GM12878 (cell line): ENCODE data around the gene PDZD2. TPM values are rescaled to one million over a fixed set of nuclear protein-coding genes. Genes with fewer than 3 reads are reported as not detected.

Source experiments
- ATAC-seq: fragments of 200-7000 bp; cut with Tn5 transposase; 3 replicates; pipeline ENCODE4 v1.9.1; 2020; ENCODE audit warnings: mild to moderate bottlenecking, moderate library complexity
- BruUV-seq: library from RNA; stranded (reverse); fragments of 400-500 nt; replicated peaks from 2 replicates; lab custom pipeline; 2021; lab: Mats Ljungman, UMichigan
- CTCF ChIA-PET: fragments of 300-600 bp; sonication (Branson Sonifier 250); formaldehyde crosslinking; extraction: SDS; loops from one replicate; lab custom pipeline; 2021; ENCODE audit warnings: inconsistent platforms; lab: Yijun Ruan, JAX
- POLR2A ChIA-PET: fragments of 350-600 bp; formaldehyde crosslinking; extraction: SDS; loops from one replicate; lab custom pipeline; 2021; ENCODE audit warnings: inconsistent platforms; lab: Charles Lee
- RAD21 ChIA-PET: fragments of 300-600 bp; sonication (Branson Sonifier 250); formaldehyde crosslinking; loops from one replicate; lab custom pipeline; 2023; ENCODE audit warnings: antibody characterized with exemption; ENCODE audit not compliant: unreplicated experiment; lab: Charles Lee
- SMC1A ChIA-PET: fragments of 300-600 bp; sonication (Branson Sonifier 250); formaldehyde crosslinking; loops from one replicate; lab custom pipeline; 2023; ENCODE audit not compliant: unreplicated experiment, uncharacterized antibody; lab: Charles Lee
- DNase-seq: peaks from one replicate; pipeline ENCODE4 v3.0.0-alpha.2; 2011; ENCODE audit warnings: low read depth, low spot score
- FAIRE-seq: peaks from 3 replicates; lab custom pipeline; 2011; peaks lifted over from hg19 to GRCh38; lab: Jason Lieb, UNC
- H2AFZ ChIP-seq: 2 replicates; pipeline ENCODE4 v1.6.0; 2011; ENCODE audit warnings: low read depth, low read length, control low read depth; ENCODE audit not compliant: control insufficient read depth
- H3K27ac ChIP-seq: 2 replicates; pipeline ENCODE4 v1.5.1; 2011; ENCODE audit warnings: control low read depth; ENCODE audit not compliant: control insufficient read depth, insufficient read depth
- H3K27me3 ChIP-seq, 2 experiments: replicated peaks in 1 of 2; 2 replicates each; pipeline versions ENCODE4 v1.6.0 to v1.6.1; 2011; ENCODE audit warnings: low read length in 1 of 2; ENCODE audit not compliant: control insufficient read depth in 2 of 2, insufficient read depth in 2 of 2
- H3K36me3 ChIP-seq, 2 experiments: 2 replicates each; pipeline ENCODE4 v1.5.1; 2011; ENCODE audit warnings: low read length in 1 of 2; ENCODE audit not compliant: control insufficient read depth in 2 of 2, insufficient read depth in 2 of 2
- H3K4me1 ChIP-seq: 2 replicates; pipeline ENCODE4 v1.6.1; 2011; ENCODE audit warnings: mild to moderate bottlenecking, low read length, moderate library complexity, mixed read lengths; ENCODE audit not compliant: control insufficient read depth, insufficient read depth
- H3K4me2 ChIP-seq: 2 replicates; pipeline ENCODE4 v1.6.0; 2011; ENCODE audit warnings: control low read depth; ENCODE audit not compliant: control insufficient read depth, insufficient read depth
- H3K4me3 ChIP-seq: fragments of 200-600 bp; sonication (generic); 2 replicates; pipeline ENCODE4 v1.5.1; 2016
- H3K79me2 ChIP-seq: 2 replicates; pipeline ENCODE4 v1.6.0; 2011; ENCODE audit warnings: low read length; ENCODE audit not compliant: control insufficient read depth, insufficient read depth
- H3K9ac ChIP-seq: 2 replicates; pipeline ENCODE4 v1.8.0; 2011; ENCODE audit warnings: low read length, control low read depth, mixed read lengths; ENCODE audit not compliant: control insufficient read depth, insufficient read depth
- H3K9me3 ChIP-seq: replicated peaks from 3 replicates; pipeline ENCODE4 v1.5.1; 2011; ENCODE audit warnings: mild to moderate bottlenecking, low read length; ENCODE audit not compliant: control insufficient read depth, insufficient read depth
- H4K20me1 ChIP-seq: 2 replicates; pipeline ENCODE4 v1.6.0; 2011; ENCODE audit not compliant: control insufficient read depth, insufficient read depth
- CBX5 ChIP-seq: sonication (generic); IDR thresholded peaks from 2 replicates; pipeline ENCODE4 v1.6.1; 2016; ENCODE audit warnings: low read depth, moderate library complexity, mild to moderate bottlenecking, inconsistent platforms
- DPF2 ChIP-seq: fragments of 450-650 bp; IDR thresholded peaks from 2 replicates; pipeline ENCODE4 v1.6.1; 2017; ENCODE audit warnings: mild to moderate bottlenecking
- IKZF2 ChIP-seq, 2 experiments: fragments of 450-650 bp; IDR thresholded peaks; 2 replicates each; pipeline ENCODE4 v1.6.1; 2017; ENCODE audit warnings: mild to moderate bottlenecking in 2 of 2, moderate library complexity in 2 of 2
- IRF5 ChIP-seq: fragments of 450-650 bp; IDR thresholded peaks from 2 replicates; pipeline ENCODE4 v1.6.1; 2017; ENCODE audit warnings: borderline replicate concordance
- JUND ChIP-seq: IDR thresholded peaks from 2 replicates; pipeline ENCODE4 v1.6.1; 2012; ENCODE audit warnings: low read depth, mild to moderate bottlenecking, low read length, improper control_type of control experiment, moderate library complexity
- NFYB ChIP-seq: IDR thresholded peaks from 2 replicates; pipeline ENCODE4 v1.6.1; 2011; ENCODE audit warnings: low read depth, mild to moderate bottlenecking, low read length, improper control_type of control experiment, moderate library complexity; ENCODE audit not compliant: insufficient read depth
- SUPT20H ChIP-seq: IDR thresholded peaks from 2 replicates; pipeline ENCODE4 v1.6.1; 2011; ENCODE audit warnings: low read depth, mild to moderate bottlenecking, low read length, moderate library complexity, borderline replicate concordance; ENCODE audit not compliant: control insufficient read depth
- WGBS: methylation state at CpG from one replicate; pipeline ENCODE4 v1.1.6; 2016; ENCODE audit warnings: low lambda C conversion rate; ENCODE audit not compliant: insufficient replicate concordance, insufficient coverage; ENCODE audit errors: missing lambda C conversion rate; 5-methylcytosine and 5-hydroxymethylcytosine counted together
- in situ Hi-C: fragments of 300-500 bp; cut with MboI; formaldehyde crosslinking; loops from 9 replicates; pipeline ENCODE4 v1.14.3; 2018; ENCODE audit warnings: mixed read lengths
- intact Hi-C: fragments of 100-400 bp; cut with micrococcal nuclease; formaldehyde crosslinking; loops from one replicate; pipeline ENCODE4 v1.14.2; 2022; ENCODE audit not compliant: unreplicated experiment
- polyA plus RNA-seq, 11 experiments: library from polyadenylated mRNA; depleted of rRNA in 4 of 11; unstranded in 6 of 11; stranded (reverse) in 5 of 11; fragments of >200 nt; fragmentation: Nextera tagmentation in 4 of 11; fragmentation: Illumina TruSeq in 1 of 11; extraction: Ambion mirVana in 4 of 11; extraction: Trizol in 1 of 11; gene quantifications; 1 replicate in 1 of 11; 2 replicates in 10 of 11; pipeline versions ENCODE4 v1.2.1 to v1.2.3, GENCODE V29; 2011 to 2016; ENCODE audit warnings: inconsistent platforms in 2 of 11, missing spikeins in 2 of 11, low read depth in 1 of 11
- total RNA-seq, 4 experiments: library from RNA; depleted of rRNA in 3 of 4; stranded (reverse); fragments of >200 nt in 3 of 4; fragmentation: Illumina TruSeq in 1 of 4; extraction: Trizol in 1 of 4; gene quantifications; 2 replicates each; pipeline versions ENCODE4 v1.2.1 to v1.2.3, GENCODE V29; 2013 to 2021
- TF ChIP-seq, protein P1 (sequence below): fragments of 450-650 bp; IDR thresholded peaks from 2 replicates; pipeline ENCODE4 v1.6.1; 2014; ENCODE audit warnings: mild to moderate bottlenecking
- TF ChIP-seq, protein P2 (sequence below): fragments of 450-650 bp; formaldehyde crosslinking; IDR thresholded peaks from 2 replicates; pipeline ENCODE4 v1.4.0; 2020; ENCODE audit warnings: mild to moderate bottlenecking, moderate library complexity
- TF ChIP-seq, protein P3 (sequence below): IDR thresholded peaks from 2 replicates; pipeline ENCODE4 v1.6.1; 2011; ENCODE audit warnings: low read depth, low read length, improper control_type of control experiment, borderline replicate concordance
- TF ChIP-seq, protein P4 (sequence below): IDR thresholded peaks from 2 replicates; pipeline ENCODE4 v1.6.1; 2011; ENCODE audit warnings: mild to moderate bottlenecking, low read depth, low read length, moderate library complexity; ENCODE audit not compliant: insufficient replicate concordance

The PDZD2 gene
- total and polyA plus RNA-seq, 10 of the 15 experiments (the other 5 are each of a cell fraction or from before 2014, with no cell fraction given), result 0.01 to 0.58 (median 0.29) TPM; not detected in 3

- Histone ChIP-seq H3K79me2 (no peaks in the 10 kb centered on the region), H3K36me3 (no peaks in the 10 kb centered on the region), H2AFZ (no peak overlapping the region; the same call in 1 of the 2 replicates), H3K9me3 (no peaks in the 10 kb centered on the region), H4K20me1 (no peaks in the 10 kb centered on the region), H3K27ac (no peak overlapping the region), H3K4me2 (0 out of 2 replicates have a peak overlapping the region, but pooled peaks have one; percentile 3), H3K4me3 (no peak overlapping the region), H3K4me1 (peaks cover 4% of the 10 kb centered on the region), H3K27me3 (no peaks in the 10 kb centered on the region), H3K9ac (no peak overlapping the region)
- CTCF ChIA-PET, result no interaction called here
- no peak for FAIRE-seq
- no peak for DNase-seq
- intact Hi-C loops (no loop called here), in situ Hi-C loops (no loop called here)
- RAD21 ChIA-PET, result no interaction called here
- WGBS, result 55% methylated on average over 14 of the region's 14 CpGs
- SMC1A ChIA-PET, result interaction anchor here (2.0 kb wide), 1 partner anchor 11 kb away, joined by 5 read pairs; no protein-coding TSS in a partner anchor
- BruUV-seq, result no TSS peak
- POLR2A ChIA-PET, result no interaction called here
- no peak for ATAC-seq
- TF ChIP-seq DPF2 (no peak), SUPT20H (no peak), IRF5 (no peak), CBX5 (no peak), JUND (no peak), NFYB (no peak), IKZF2 (IDR thresholded peaks at IDR 0.05) (no peak)
- TF ChIP-seq, protein P1, sequence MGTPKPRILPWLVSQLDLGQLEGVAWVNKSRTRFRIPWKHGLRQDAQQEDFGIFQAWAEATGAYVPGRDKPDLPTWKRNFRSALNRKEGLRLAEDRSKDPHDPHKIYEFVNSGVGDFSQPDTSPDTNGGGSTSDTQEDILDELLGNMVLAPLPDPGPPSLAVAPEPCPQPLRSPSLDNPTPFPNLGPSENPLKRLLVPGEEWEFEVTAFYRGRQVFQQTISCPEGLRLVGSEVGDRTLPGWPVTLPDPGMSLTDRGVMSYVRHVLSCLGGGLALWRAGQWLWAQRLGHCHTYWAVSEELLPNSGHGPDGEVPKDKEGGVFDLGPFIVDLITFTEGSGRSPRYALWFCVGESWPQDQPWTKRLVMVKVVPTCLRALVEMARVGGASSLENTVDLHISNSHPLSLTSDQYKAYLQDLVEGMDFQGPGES, result no peak
- TF ChIP-seq, protein P2, sequence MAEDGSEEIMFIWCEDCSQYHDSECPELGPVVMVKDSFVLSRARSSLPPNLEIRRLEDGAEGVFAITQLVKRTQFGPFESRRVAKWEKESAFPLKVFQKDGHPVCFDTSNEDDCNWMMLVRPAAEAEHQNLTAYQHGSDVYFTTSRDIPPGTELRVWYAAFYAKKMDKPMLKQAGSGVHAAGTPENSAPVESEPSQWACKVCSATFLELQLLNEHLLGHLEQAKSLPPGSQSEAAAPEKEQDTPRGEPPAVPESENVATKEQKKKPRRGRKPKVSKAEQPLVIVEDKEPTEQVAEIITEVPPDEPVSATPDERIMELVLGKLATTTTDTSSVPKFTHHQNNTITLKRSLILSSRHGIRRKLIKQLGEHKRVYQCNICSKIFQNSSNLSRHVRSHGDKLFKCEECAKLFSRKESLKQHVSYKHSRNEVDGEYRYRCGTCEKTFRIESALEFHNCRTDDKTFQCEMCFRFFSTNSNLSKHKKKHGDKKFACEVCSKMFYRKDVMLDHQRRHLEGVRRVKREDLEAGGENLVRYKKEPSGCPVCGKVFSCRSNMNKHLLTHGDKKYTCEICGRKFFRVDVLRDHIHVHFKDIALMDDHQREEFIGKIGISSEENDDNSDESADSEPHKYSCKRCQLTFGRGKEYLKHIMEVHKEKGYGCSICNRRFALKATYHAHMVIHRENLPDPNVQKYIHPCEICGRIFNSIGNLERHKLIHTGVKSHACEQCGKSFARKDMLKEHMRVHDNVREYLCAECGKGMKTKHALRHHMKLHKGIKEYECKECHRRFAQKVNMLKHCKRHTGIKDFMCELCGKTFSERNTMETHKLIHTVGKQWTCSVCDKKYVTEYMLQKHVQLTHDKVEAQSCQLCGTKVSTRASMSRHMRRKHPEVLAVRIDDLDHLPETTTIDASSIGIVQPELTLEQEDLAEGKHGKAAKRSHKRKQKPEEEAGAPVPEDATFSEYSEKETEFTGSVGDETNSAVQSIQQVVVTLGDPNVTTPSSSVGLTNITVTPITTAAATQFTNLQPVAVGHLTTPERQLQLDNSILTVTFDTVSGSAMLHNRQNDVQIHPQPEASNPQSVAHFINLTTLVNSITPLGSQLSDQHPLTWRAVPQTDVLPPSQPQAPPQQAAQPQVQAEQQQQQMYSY, result no peak
- TF ChIP-seq, protein P3, sequence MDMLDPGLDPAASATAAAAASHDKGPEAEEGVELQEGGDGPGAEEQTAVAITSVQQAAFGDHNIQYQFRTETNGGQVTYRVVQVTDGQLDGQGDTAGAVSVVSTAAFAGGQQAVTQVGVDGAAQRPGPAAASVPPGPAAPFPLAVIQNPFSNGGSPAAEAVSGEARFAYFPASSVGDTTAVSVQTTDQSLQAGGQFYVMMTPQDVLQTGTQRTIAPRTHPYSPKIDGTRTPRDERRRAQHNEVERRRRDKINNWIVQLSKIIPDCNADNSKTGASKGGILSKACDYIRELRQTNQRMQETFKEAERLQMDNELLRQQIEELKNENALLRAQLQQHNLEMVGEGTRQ, result no peak
- TF ChIP-seq, protein P4, sequence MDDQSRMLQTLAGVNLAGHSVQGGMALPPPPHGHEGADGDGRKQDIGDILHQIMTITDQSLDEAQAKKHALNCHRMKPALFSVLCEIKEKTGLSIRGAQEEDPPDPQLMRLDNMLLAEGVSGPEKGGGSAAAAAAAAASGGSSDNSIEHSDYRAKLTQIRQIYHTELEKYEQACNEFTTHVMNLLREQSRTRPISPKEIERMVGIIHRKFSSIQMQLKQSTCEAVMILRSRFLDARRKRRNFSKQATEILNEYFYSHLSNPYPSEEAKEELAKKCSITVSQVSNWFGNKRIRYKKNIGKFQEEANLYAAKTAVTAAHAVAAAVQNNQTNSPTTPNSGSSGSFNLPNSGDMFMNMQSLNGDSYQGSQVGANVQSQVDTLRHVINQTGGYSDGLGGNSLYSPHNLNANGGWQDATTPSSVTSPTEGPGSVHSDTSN, result no peak
Observed at GRCh38 chr5:32018476-32019436, 379.8 kb downstream of the PDZD2 start.
